ENCODE results near the gene CSMD2. TPM values are rescaled to one million over a fixed set of nuclear protein-coding genes. Genes with fewer than 3 reads are reported as not detected.

Gene CSMD2
- polyA plus RNA-seq, 1 donor, result 0.65 TPM

GRCh38 chr1:33653226-33653625, 511.8 kb downstream of the CSMD2 start:
- no peak for DNase-seq (ENCODE audit: low read depth)

GRCh38 chr1:33650708-33651107, 514.3 kb downstream of the CSMD2 start:
- DNase-seq (ENCODE audit: low read depth), result no peak

GRCh38 chr1:33649759-33650158, 515.3 kb downstream of the CSMD2 start:
- no peak for DNase-seq (ENCODE audit: low read depth)

GRCh38 chr1:33643216-33643615, 521.8 kb downstream of the CSMD2 start:
- DNase-seq (ENCODE audit: low read depth), result no peak

GRCh38 chr1:33641104-33641830, 523.8 kb downstream of the CSMD2 start:
- no peak for DNase-seq (ENCODE audit: low read depth)

- no peak for DNase-seq (ENCODE audit: low read depth)
Observed at GRCh38 chr1:33640114-33640660, 524.8 kb downstream of the CSMD2 start.

- DNase-seq (ENCODE audit: low read depth), result no peak
Observed at GRCh38 chr1:33637846-33638440, 527.1 kb downstream of the CSMD2 start.

- DNase-seq (ENCODE audit: low read depth), result no peak
Observed at GRCh38 chr1:33636209-33636608, 528.8 kb downstream of the CSMD2 start.

GRCh38 chr1:33635336-33636012, 529.6 kb downstream of the CSMD2 start:
- no peak for DNase-seq (ENCODE audit: low read depth)

- DNase-seq (ENCODE audit: low read depth), result no peak
Observed at GRCh38 chr1:33634806-33635205, 530.2 kb downstream of the CSMD2 start.

- DNase-seq (ENCODE audit: low read depth), result no peak
Observed at GRCh38 chr1:33634143-33634542, 530.9 kb downstream of the CSMD2 start.

- DNase-seq (ENCODE audit: low read depth), result peak; percentile 47
Observed at GRCh38 chr1:33633019-33633801, 531.8 kb downstream of the CSMD2 start.

- DNase-seq (ENCODE audit: low read depth), result no peak
Observed at GRCh38 chr1:33630686-33631085, 534.3 kb downstream of the CSMD2 start.

- DNase-seq (ENCODE audit: low read depth), result no peak
Observed at GRCh38 chr1:33626801-33627200, 538.2 kb downstream of the CSMD2 start.

GRCh38 chr1:33624991-33625870, 539.8 kb downstream of the CSMD2 start:
- no peak for DNase-seq (ENCODE audit: low read depth)

- no peak for DNase-seq (ENCODE audit: low read depth)
Observed at GRCh38 chr1:33624261-33624990, 540.6 kb downstream of the CSMD2 start.

GRCh38 chr1:33623811-33624210, 541.2 kb downstream of the CSMD2 start:
- DNase-seq (ENCODE audit: low read depth), result no peak

GRCh38 chr1:33622757-33623156, 542.3 kb downstream of the CSMD2 start:
- no peak for DNase-seq (ENCODE audit: low read depth)

- no peak for DNase-seq (ENCODE audit: low read depth)
Observed at GRCh38 chr1:33618636-33619035, 546.4 kb downstream of the CSMD2 start.

- DNase-seq (ENCODE audit: low read depth), result no peak
Observed at GRCh38 chr1:33617451-33617850, 547.6 kb downstream of the CSMD2 start.
